ENCODE measurements around the gene ELF5.

DNA sequence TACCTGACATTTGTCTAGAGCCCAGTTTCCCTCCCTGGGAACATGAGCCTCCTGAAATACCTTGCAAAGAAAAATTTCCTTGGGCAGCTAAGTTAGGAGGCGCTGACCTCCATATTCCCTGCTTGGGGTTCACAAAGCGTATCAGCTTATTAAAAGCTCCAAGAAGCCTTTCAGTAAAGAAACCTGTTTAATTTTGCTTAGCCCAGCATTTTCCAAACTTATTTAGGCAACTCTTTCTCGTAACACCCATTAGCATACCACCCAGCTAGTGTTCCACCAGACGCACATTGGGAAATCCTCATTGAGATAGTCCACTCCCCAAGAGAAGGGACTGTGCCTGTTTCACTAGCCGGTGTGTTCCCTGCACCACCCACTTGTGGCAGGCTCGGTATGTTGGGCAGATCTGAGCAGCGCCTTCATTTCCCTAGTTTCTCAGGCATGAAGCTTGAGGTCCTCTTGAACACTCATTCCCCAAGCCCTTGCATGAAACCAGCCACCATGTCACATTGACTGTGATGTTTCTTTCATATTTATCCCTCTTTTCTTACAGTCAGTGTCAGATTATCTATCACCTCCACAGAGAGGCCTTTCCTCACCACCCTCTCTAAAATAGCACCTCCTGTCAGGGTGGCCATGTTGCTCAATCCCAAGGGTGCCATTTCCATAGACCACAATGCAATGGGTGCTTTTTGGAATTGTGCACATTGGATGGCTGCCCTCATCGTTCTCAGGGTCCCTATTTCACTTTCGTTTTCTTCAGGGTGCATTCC lies 12.5 kb upstream of the ELF5 start:
- TF ChIP-seq, protein P1, sequence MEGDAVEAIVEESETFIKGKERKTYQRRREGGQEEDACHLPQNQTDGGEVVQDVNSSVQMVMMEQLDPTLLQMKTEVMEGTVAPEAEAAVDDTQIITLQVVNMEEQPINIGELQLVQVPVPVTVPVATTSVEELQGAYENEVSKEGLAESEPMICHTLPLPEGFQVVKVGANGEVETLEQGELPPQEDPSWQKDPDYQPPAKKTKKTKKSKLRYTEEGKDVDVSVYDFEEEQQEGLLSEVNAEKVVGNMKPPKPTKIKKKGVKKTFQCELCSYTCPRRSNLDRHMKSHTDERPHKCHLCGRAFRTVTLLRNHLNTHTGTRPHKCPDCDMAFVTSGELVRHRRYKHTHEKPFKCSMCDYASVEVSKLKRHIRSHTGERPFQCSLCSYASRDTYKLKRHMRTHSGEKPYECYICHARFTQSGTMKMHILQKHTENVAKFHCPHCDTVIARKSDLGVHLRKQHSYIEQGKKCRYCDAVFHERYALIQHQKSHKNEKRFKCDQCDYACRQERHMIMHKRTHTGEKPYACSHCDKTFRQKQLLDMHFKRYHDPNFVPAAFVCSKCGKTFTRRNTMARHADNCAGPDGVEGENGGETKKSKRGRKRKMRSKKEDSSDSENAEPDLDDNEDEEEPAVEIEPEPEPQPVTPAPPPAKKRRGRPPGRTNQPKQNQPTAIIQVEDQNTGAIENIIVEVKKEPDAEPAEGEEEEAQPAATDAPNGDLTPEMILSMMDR (IDR thresholded peaks at IDR 0.05; ENCODE audit: borderline replicate concordance, extremely low read depth, low read length, poor library complexity, severe bottlenecking) = no peak
- TF ChIP-seq EZH2 (IDR thresholded peaks at IDR 0.05; ENCODE audit: borderline replicate concordance, low read depth, low read length, severe bottlenecking) = no peak
